NCI-H1436 treated with DMSO at 0.1 percent for 48 hours (cell line): ENCODE data around the gene RASGRF2.

Experiments used
- DNase-seq: peaks from one replicate; lab custom pipeline; 2025; lab: John Stamatoyannopoulos, UW

Gene RASGRF2

GRCh38 chr5:80951366-80951765 lies 8.8 kb upstream of the RASGRF2 start:
- DNase-seq: no peak

DNA sequence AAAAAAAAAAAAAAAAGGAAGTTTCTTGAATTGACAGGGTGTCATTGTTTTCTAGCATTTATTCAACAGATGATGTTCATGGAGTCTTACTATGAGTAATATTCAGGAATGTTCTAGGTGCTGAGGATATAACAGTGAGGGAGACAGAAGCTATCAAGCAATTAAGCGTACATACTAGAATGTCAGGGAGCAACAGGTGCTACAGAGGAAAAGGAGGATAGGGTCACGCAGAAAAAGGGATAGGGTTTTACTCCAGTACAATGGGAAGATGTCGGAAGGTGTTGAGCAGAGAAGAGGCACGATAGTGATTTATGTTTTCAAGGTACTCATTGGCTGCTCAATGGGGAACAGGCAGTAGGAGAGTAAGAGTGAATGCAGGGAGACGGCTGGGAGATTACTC lies 6.6 kb upstream of the RASGRF2 start:
- no peak for DNase-seq

DNA sequence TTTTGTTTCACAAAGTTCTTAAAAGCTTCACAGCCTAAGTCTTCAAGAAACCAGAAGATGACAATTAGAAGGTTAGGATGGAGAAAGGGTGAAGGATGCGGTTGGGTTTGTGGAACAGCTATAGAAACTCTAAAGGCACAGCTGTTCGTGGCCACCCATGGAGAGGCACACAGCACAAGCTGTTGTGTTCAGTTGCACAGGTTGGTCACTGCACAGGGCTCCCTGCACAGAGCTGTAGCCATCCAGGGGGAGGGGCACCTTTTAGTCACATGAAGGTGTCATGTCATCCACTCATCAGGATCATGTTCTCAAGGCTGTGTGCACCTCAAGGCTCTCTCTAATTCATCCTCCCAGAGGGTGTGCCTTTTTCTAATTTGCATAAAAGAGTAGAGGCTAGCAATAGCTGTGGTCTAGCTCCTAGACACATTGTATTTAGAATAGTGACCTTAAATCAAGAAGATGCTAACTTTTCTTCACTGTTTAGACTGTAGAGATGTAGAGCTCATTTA lies 5.0 kb upstream of the RASGRF2 start:
- DNase-seq: no peak

DNA sequence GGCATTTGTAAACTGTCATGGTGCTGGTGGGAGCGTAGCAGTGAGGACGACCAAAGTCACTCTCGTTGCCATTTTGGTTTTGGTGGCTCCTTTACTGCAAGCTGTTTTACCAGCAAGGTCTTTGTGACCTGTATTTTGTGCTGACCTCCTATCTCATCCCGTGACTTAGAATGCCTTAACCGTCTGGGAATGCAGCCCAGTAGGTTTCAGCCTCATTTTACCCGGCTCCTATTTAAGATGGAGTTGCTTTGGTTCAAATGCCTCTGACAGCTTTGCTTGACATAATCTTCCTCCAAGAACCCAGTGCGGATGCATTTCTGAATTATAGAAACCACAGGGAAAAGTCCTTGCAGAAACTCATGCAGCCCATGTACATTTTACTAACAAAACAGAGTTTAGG lies 3.9 kb upstream of the RASGRF2 start:
- no peak for DNase-seq

DNA sequence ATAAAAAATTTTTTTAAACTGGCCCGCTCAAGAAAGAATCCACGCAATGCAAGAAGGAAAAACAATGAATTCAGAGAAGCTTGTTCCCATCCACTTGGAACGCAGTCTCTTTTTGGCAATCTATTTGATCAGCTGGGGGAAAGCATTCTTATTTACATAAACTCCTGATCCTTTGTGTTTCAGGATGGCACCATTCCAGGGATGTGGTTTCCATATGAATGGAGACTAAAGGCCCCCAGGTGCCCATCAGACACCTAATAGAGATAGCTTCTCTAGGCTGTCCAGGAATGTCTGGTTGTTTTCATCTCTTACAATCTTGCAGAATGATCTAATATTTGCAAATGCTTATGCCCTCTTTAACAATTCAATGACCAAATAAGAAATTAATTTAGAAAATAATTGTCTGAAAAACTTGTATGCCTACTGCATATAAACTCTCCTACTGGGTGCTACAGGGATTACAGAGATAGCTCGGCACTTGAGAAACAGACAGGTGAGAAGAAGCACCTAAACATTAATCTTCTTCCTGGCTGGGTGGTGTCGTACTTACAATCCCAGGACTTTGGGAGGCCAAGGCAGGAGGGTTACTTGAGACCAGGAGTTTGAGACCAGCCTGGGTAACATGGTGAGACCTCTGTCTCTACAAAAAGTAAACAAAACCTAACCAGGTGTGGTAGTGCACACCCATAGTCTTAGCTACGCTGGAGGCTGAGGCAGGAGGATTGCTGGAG lies 3.0 kb upstream of the RASGRF2 start:
- no peak for DNase-seq

- DNase-seq: no peak
Observed at GRCh38 chr5:80958616-80959015, 1.5 kb upstream of the RASGRF2 start.

- no peak for DNase-seq
Observed at GRCh38 chr5:80959138-80959537, 1.0 kb upstream of the RASGRF2 start.

- DNase-seq: no peak
Observed at GRCh38 chr5:80960531-80961375, 590 bp downstream of the RASGRF2 start.

DNA sequence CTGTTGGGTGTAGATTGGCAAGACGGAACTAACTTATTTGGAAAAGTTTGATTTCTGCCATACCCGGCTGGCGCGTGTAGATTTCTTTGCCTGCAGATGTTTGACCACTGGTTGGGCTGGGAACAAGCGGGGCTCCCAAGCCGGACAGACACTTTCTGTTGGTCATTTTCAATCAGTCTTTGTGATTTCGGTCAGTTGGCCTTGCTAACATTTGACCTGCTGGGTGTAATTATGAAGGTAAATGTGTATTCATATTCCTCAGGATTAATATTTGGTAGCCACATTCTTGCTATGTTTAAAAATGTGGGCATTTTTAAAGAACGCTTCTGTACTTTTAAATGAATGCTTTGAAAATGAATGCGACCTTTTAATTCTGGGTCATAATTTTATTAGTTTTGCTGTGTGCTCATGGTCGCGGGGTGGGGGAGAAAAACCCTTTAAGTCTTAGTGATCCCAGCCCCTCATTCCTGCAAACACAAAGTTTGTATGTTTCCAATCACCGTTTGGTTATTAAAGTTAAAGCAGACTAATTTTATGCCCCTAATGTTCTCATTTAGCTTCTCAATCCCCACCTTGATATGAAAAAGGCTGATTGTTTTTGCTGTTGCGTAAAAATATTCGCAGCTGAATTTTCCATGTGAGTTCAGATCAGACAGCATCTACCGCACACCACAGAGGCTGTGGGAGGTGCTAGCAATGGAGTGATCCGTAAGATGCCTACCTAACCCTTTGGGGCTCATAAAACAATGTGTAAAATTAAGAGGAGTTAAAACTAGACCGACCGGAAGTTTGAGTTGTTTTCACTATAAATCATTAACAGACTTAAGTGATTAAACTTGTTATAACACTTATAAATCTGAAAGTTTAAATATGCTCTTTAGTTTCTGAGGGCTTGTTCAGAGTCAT lies 1.5 kb downstream of the RASGRF2 start:
- no peak for DNase-seq

DNA sequence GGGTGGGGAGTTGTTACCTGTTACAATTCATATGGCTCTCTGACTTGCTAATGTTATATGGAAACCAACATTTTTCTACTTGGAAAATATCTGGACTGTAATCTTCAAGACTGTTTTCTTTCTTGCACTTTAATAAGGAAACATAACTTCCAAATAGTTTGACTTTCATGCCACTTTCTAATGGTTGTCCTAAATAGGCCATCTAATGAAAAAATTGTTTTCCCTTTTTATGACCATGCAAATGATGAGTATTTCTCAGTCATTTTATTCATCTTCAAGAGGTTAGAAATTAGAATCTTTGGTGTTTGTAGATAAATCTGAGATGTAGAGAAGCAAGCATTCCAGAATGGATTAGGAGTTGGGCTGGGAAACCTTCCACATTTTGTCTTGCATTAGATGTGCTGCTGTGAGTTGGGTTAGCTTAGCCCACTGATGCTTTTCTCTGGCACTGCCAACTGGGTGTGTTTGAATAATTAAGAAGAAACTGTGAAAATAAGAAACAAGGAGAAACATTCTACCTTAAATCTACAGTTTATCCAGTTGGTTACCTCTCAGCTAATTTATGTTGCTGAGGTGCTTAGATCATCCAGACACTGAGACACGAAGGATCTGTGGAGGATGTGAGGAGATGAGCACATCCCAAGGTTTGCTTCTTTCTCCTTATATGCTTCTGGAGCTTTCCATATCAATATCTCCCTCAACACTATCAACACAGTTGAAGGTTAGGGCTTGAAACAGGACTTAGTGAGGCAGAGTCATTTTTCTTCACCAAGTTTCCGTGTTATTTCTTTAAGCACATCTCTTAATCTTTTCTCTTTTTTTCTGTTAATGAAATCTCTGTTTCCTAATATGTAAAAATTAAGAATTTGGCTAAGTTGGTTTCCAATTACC lies 2.7 kb downstream of the RASGRF2 start:
- no peak for DNase-seq

GRCh38 chr5:80963521-80963895 lies 3.3 kb downstream of the RASGRF2 start:
- no peak for DNase-seq

- DNase-seq: no peak
Observed at GRCh38 chr5:80963966-80964481, 3.9 kb downstream of the RASGRF2 start.

GRCh38 chr5:80964491-80964890 lies 4.3 kb downstream of the RASGRF2 start:
- DNase-seq: no peak

DNA sequence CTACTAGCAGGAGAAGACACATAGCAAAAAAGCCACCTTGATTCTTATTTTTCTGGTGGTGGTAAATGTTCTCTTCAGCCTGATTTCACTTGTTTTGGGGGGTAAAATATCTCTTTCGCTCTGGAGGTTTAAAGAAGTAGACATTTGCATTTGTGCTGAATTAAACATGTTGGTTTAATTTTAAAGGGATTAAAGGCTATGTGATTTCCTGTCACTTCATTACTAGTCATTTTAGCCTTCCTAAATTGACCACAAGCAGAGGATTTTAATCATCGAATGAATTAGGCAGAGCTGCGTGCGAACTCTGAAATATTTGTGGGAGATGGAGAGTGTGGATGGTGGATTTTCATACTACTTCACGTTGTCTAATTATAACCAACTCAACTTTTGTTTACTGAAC lies 4.8 kb downstream of the RASGRF2 start:
- DNase-seq: no peak

- no peak for DNase-seq
Observed at GRCh38 chr5:80967500-80968181, 7.5 kb downstream of the RASGRF2 start.

GRCh38 chr5:80973027-80973426 lies 12.9 kb downstream of the RASGRF2 start:
- no peak for DNase-seq

DNA sequence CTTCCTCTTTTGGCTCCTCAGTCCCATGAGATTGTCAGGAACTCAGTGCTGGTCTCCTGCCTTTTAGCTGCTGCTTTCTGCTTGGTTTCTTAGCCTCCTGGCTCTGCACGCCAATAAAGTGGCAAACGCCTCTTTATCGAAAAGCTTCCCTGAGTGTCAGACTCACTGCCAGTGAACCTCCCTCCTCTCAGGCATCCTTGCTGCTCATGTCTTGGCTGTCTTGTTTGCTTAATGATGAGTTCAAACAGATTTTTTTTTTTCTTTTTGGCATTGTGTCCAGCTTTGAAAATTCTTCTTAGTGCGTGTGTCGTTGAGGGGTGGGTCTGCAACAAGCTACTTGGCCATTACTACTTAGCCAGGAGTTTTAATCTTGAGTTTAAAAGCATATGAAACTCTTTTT lies 14.9 kb downstream of the RASGRF2 start:
- no peak for DNase-seq

- DNase-seq: no peak
Observed at GRCh38 chr5:80976985-80977384, 16.8 kb downstream of the RASGRF2 start.

GRCh38 chr5:80977764-80978163 lies 17.6 kb downstream of the RASGRF2 start:
- no peak for DNase-seq

GRCh38 chr5:80978772-80979317 lies 18.7 kb downstream of the RASGRF2 start:
- no peak for DNase-seq
